KOPT-K1 (cell line): ENCODE data around the gene PCYT1B.

Experiments used
- H3K27ac ChIP-seq: fragments of 200-600 bp; sonication (generic); 2 replicates; pipeline ENCODE4 v1.5.1; 2016; ENCODE audit warnings: antibody characterized with exemption, mild to moderate bottlenecking, low read depth, low read length; ENCODE audit not compliant: poor library complexity, severe bottlenecking
- H3K36me3 ChIP-seq: fragments of 200-600 bp; sonication (generic); 2 replicates; pipeline ENCODE4 v1.5.1; 2017; ENCODE audit warnings: antibody characterized with exemption, mild to moderate bottlenecking, low read length, moderate library complexity; ENCODE audit not compliant: insufficient read depth
- H3K9me3 ChIP-seq: fragments of 200-600 bp; sonication (generic); 2 replicates; pipeline ENCODE4 v1.5.1; 2017; ENCODE audit warnings: antibody characterized with exemption, low read length, mild to moderate bottlenecking; ENCODE audit not compliant: insufficient read depth, poor library complexity, severe bottlenecking

The PCYT1B gene

GRCh38 chrX:24647257-24648058, at the start of gene PCYT1B:
TSS of gene PCYT1B (minus strand) at chrX:24647347. CDS start at chrX:24647105, 242 bp downstream.
- peak within 1 kb of the TSS; percentile 75 for H3K27ac ChIP-seq
- H3K36me3 ChIP-seq: no peaks in the 10 kb centered on the region

GRCh38 chrX:24696294-24696693, 49.1 kb upstream of the PCYT1B start:
- Histone ChIP-seq H3K36me3 (peaks cover 47% of the 10 kb centered on the region), H3K9me3 (no peaks in the 10 kb centered on the region), H3K27ac (no peak overlapping the region)

More at GRCh38 chrX:24647257-24648058, at the start of gene PCYT1B:
- H3K9me3 ChIP-seq: no peaks in the 10 kb centered on the region

GRCh38 chrX:24694825-24695224, 47.7 kb upstream of the PCYT1B start:
- no peaks in the 10 kb centered on the region for H3K9me3 ChIP-seq
- H3K36me3 ChIP-seq: peaks cover 33% of the 10 kb centered on the region
- peak overlapping the region; percentile 75 for H3K27ac ChIP-seq

- no peaks in the 10 kb centered on the region for H3K9me3 ChIP-seq
Measured at GRCh38 chrX:24693453-24694202, 46.5 kb upstream of the PCYT1B start, which contains the start of gene POLA1. TSS of gene POLA1 (plus strand) at chrX:24693918. CDS start at chrX:24693962, 44 bp downstream.

DNA sequence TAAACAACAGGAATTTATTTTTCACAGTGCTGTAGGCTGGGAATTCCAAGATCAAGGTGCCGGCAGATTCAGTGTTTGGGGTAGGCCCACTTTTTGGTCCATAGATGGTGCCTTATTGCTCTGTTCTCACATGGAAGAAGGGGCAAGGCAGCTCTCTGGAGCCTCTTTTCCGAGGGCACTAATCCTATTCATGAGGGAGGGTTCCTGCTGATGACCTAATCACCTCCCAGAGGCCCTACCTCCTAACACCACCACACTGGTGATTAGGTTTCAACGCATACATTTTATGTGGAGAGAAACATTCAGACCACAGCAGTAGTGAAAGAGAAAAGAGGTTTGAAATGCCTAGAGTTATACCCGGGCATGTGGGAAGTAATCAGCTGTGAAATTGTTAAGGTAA, 45.2 kb upstream of the PCYT1B start:
- Histone ChIP-seq H3K9me3 (no peaks in the 10 kb centered on the region), H3K27ac (no peak overlapping the region), H3K36me3 (peaks cover 19% of the 10 kb centered on the region)

More at GRCh38 chrX:24693453-24694202, 46.5 kb upstream of the PCYT1B start, which contains the start of gene POLA1:
- Histone ChIP-seq H3K27ac (peak within 1 kb of the TSS; percentile 75), H3K36me3 (peaks cover 22% of the 10 kb centered on the region)

- no peaks in the 10 kb centered on the region for H3K36me3 ChIP-seq
- H3K9me3 ChIP-seq: no peaks in the 10 kb centered on the region
- no peak overlapping the region for H3K27ac ChIP-seq
Measured at GRCh38 chrX:24684048-24684447, 36.9 kb upstream of the PCYT1B start.

GRCh38 chrX:24682739-24683432, 35.7 kb upstream of the PCYT1B start:
- H3K27ac ChIP-seq: no peak overlapping the region
- H3K36me3 ChIP-seq: no peaks in the 10 kb centered on the region
- H3K9me3 ChIP-seq: no peaks in the 10 kb centered on the region

GRCh38 chrX:24676403-24677024, 29.4 kb upstream of the PCYT1B start:
- no peaks in the 10 kb centered on the region for H3K36me3 ChIP-seq
- H3K9me3 ChIP-seq: no peaks in the 10 kb centered on the region
- H3K27ac ChIP-seq: no peak overlapping the region

DNA sequence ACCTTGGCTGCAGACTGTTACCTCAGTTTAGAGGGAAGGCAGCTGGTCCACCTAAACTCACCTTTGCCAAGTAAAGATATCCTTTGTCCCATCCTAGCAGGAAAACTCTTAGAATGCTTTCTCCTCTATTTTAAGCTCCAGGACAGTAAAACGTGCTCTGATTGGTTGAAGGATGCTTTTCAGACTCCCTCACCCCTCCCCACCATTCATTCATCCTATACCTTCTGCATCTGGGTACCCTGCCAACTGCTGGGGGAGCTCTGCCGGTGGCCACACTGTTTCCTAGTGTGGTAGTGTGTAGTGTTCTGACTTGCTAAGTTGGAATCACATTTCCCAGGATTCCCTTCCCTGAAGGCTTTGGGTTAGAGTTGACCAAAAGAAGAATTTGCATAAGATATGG, 26.3 kb upstream of the PCYT1B start:
- Histone ChIP-seq H3K36me3 (no peaks in the 10 kb centered on the region), H3K9me3 (no peaks in the 10 kb centered on the region), H3K27ac (no peak overlapping the region)

- no peaks in the 10 kb centered on the region for H3K36me3 ChIP-seq
- no peak overlapping the region for H3K27ac ChIP-seq
- H3K9me3 ChIP-seq: no peaks in the 10 kb centered on the region
Measured at GRCh38 chrX:24672701-24673190, 25.6 kb upstream of the PCYT1B start.

- no peaks in the 10 kb centered on the region for H3K36me3 ChIP-seq
- no peak overlapping the region for H3K27ac ChIP-seq
- no peaks in the 10 kb centered on the region for H3K9me3 ChIP-seq
Measured at GRCh38 chrX:24668111-24668510, 21.0 kb upstream of the PCYT1B start.

DNA sequence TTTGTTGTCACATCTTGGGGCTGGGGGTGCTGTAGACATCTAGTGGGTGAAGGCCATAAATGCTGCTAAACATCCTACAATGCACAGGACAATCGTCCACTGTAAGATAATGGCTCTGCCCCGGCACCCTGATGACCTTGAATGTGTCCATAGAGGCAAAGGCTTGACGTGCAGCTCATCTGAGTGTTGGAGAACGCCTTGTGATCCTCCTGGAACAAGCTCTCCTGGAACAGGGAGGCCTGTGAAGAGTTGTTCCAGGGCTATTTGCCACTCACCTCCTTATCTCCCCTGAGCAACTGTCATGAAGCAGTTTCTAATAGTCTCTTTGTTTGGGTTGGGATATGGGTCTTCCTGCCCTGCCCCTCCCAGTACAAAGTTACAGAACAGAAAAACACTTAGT, 15.2 kb upstream of the PCYT1B start:
- no peak overlapping the region for H3K27ac ChIP-seq

GRCh38 chrX:24661292-24661691, 14.1 kb upstream of the PCYT1B start:
- no peak overlapping the region for H3K27ac ChIP-seq
- no peaks in the 10 kb centered on the region for H3K9me3 ChIP-seq
- H3K36me3 ChIP-seq: no peaks in the 10 kb centered on the region

More for the DNA sequence above, 15.2 kb upstream of the PCYT1B start:
- Histone ChIP-seq H3K36me3 (no peaks in the 10 kb centered on the region), H3K9me3 (no peaks in the 10 kb centered on the region)

GRCh38 chrX:24659646-24660045, 12.5 kb upstream of the PCYT1B start:
- Histone ChIP-seq H3K9me3 (no peaks in the 10 kb centered on the region), H3K27ac (no peak overlapping the region), H3K36me3 (no peaks in the 10 kb centered on the region)
